HCT116 (cell line): ENCODE measurements around the gene SOBP. TPM values are rescaled to one million over a fixed set of nuclear protein-coding genes. Genes with fewer than 3 reads are reported as not detected.

Experiments
- ATAC-seq: fragments of 200-7000 bp; cut with Tn5 transposase; 2 replicates; pipeline ENCODE4 v1.9.1; 2020; ENCODE audit warnings: mild to moderate bottlenecking, moderate library complexity
- BruUV-seq: library from RNA; stranded (reverse); fragments of 400-500 nt; replicated peaks from 2 replicates; lab custom pipeline; 2021; lab: Mats Ljungman, UMichigan
- CTCF ChIA-PET: fragments of 300-600 bp; sonication (Branson Sonifier 250); formaldehyde crosslinking; loops from one replicate; lab custom pipeline; 2021; ENCODE audit warnings: antibody characterized with exemption; lab: Charles Lee
- POLR2A ChIA-PET: fragments of 300-600, 350-600 bp; sonication (Branson Sonifier 250); formaldehyde crosslinking; loops from one replicate; lab custom pipeline; 2021; ENCODE audit warnings: antibody characterized with exemption; lab: Charles Lee
- RAD21 ChIA-PET, 2 experiments: fragments of 300-600 bp; sonication (Branson Sonifier 250); formaldehyde crosslinking; loops; one replicate each; lab custom pipeline; 2023; ENCODE audit warnings: low total read pairs in 2 of 2; ENCODE audit not compliant: uncharacterized antibody in 2 of 2, unreplicated experiment in 2 of 2, low non-redundant PET in 1 of 2; lab: Charles Lee
- DNase-seq: peaks from one replicate; pipeline ENCODE4 v3.0.0-alpha.2; 2010; ENCODE audit warnings: low read depth, low spot score
- H2AFZ ChIP-seq: fragments of 200-600 bp; shearing (Covaris generic), sonication (generic); 2 replicates; pipeline ENCODE4 v1.6.1; 2017; ENCODE audit warnings: low read depth, mixed run types, mixed read lengths, antibody characterized with exemption, low read length; ENCODE audit not compliant: poor library complexity, severe bottlenecking
- H3K27ac ChIP-seq: 2 replicates; pipeline ENCODE4 v1.5.1; 2012; ENCODE audit warnings: low read depth, low read length
- H3K27me3 ChIP-seq: fragments of 200-600 bp; sonication (generic); 2 replicates; pipeline ENCODE4 v1.6.1; 2016; ENCODE audit warnings: mixed run types, low read length, mixed read lengths; ENCODE audit not compliant: insufficient read depth
- H3K36me3 ChIP-seq, 2 experiments: fragments of 200-500 bp in 1 of 2; fragments of 200-600 bp in 1 of 2; sonication (Bioruptor generic) in 1 of 2; sonication (generic) in 1 of 2; 2 replicates each; pipeline versions ENCODE4 v1.5.1 to v1.6.1; 2014 to 2016; ENCODE audit warnings: low read length in 2 of 2, inconsistent platforms in 1 of 2, mixed read lengths in 1 of 2, mixed run types in 1 of 2; ENCODE audit not compliant: insufficient read depth in 2 of 2, control insufficient read depth in 1 of 2
- H3K4me1 ChIP-seq, 2 experiments: fragments of 200-600 bp in 1 of 2; sonication (generic) in 1 of 2; 2 replicates each; pipeline versions ENCODE4 v1.5.1 to v1.6.1; 2012 to 2017; ENCODE audit warnings: low read length in 2 of 2, inconsistent platforms in 1 of 2, mild to moderate bottlenecking in 1 of 2, mixed read lengths in 1 of 2, mixed run types in 1 of 2, moderate library complexity in 1 of 2; ENCODE audit not compliant: insufficient read depth in 2 of 2, control insufficient read depth in 1 of 2
- H3K4me2 ChIP-seq: fragments of 200-600 bp; sonication (generic); 2 replicates; pipeline ENCODE4 v1.6.1; 2017; ENCODE audit warnings: mixed run types, low read length, mixed read lengths
- H3K4me3 ChIP-seq, 2 experiments: fragments of 200-600 bp in 1 of 2; sonication (generic) in 1 of 2; replicated peaks in 1 of 2; 2 replicates each; pipeline ENCODE4 v1.5.1; 2011 to 2016; ENCODE audit warnings: low read length in 2 of 2, control low read depth in 1 of 2, low read depth in 1 of 2, mild to moderate bottlenecking in 1 of 2, mixed read lengths in 1 of 2, mixed run types in 1 of 2
- H3K79me2 ChIP-seq: fragments of 200-600 bp; sonication (generic); 2 replicates; pipeline ENCODE4 v1.6.1; 2017; ENCODE audit warnings: mild to moderate bottlenecking, mixed run types, low read length, moderate library complexity, mixed read lengths; ENCODE audit not compliant: insufficient read depth
- H3K9ac ChIP-seq: fragments of 200-600 bp; sonication (generic); 2 replicates; pipeline ENCODE4 v1.6.1; 2016; ENCODE audit warnings: low read length, mixed read lengths
- H3K9me2 ChIP-seq: fragments of 200-600 bp; sonication (generic), shearing (Covaris generic); 2 replicates; pipeline ENCODE4 v1.6.1; 2017; ENCODE audit warnings: mixed run types, mild to moderate bottlenecking, moderate library complexity; ENCODE audit not compliant: insufficient read depth
- H3K9me3 ChIP-seq, 2 experiments: fragments of 200-500 bp in 1 of 2; fragments of 200-600 bp in 1 of 2; sonication (Bioruptor generic) in 1 of 2; sonication (generic) in 1 of 2; 2 replicates each; pipeline ENCODE4 v1.6.1; 2014 to 2017; ENCODE audit warnings: low read length in 2 of 2, mixed read lengths in 2 of 2, inconsistent platforms in 1 of 2, low read depth in 1 of 2, mild to moderate bottlenecking in 1 of 2, mixed run types in 1 of 2, moderate library complexity in 1 of 2; ENCODE audit not compliant: control insufficient read depth in 1 of 2, insufficient read depth in 1 of 2
- H4K20me1 ChIP-seq: fragments of 200-600 bp; sonication (generic), shearing (Covaris generic); 2 replicates; pipeline ENCODE4 v1.6.1; 2017; ENCODE audit warnings: mixed run types, mild to moderate bottlenecking, moderate library complexity; ENCODE audit not compliant: insufficient read depth
- CBX3 ChIP-seq: IDR thresholded peaks from 2 replicates; pipeline ENCODE4 v1.6.1; 2012; ENCODE audit warnings: low read depth
- CEBPB ChIP-seq: IDR thresholded peaks from 2 replicates; pipeline ENCODE4 v1.6.1; 2012; ENCODE audit warnings: low read depth
- CTCF ChIP-seq, 3 experiments: fragments of 200-600 bp in 1 of 3; sonication (generic) in 1 of 3; IDR thresholded peaks in 2 of 3; conservative IDR thresholded peaks in 1 of 3; 2 replicates each; pipeline ENCODE4 v1.5.1; 2012 to 2017; ENCODE audit warnings: low read depth in 2 of 3, low read length in 2 of 3, antibody characterized with exemption in 1 of 3, borderline replicate concordance in 1 of 3, control low read depth in 1 of 3, mild to moderate bottlenecking in 1 of 3, mixed read lengths in 1 of 3, mixed run types in 1 of 3, moderate library complexity in 1 of 3; ENCODE audit not compliant: insufficient read depth in 1 of 3
- EGR1 ChIP-seq: IDR thresholded peaks from 2 replicates; pipeline ENCODE4 v1.6.1; 2012; ENCODE audit warnings: low read depth
- EZH2 ChIP-seq: fragments of 200-600 bp; sonication (generic); IDR thresholded peaks from 2 replicates; pipeline ENCODE4 v1.6.1; 2017; ENCODE audit warnings: antibody characterized with exemption, mixed run types
- MAX ChIP-seq: IDR thresholded peaks from 2 replicates; pipeline ENCODE4 v1.6.1; 2012
- SRF ChIP-seq: IDR thresholded peaks from 2 replicates; pipeline ENCODE4 v1.6.1; 2012; ENCODE audit warnings: low read depth
- YY1 ChIP-seq: IDR thresholded peaks from 2 replicates; pipeline ENCODE4 v1.6.1; 2011; ENCODE audit warnings: low read length, low read depth, moderate library complexity, mild to moderate bottlenecking; ENCODE audit not compliant: insufficient replicate concordance; ENCODE audit errors: extremely low read depth
- ZNF274 ChIP-seq: fragments of 200-500 bp; sonication (Bioruptor generic); IDR thresholded peaks from 2 replicates; pipeline ENCODE4 v1.6.1; 2014; ENCODE audit warnings: mild to moderate bottlenecking, low read depth, low read length, inconsistent platforms
- intact Hi-C: fragments of 100-400 bp; cut with micrococcal nuclease; formaldehyde crosslinking; loops from 2 replicates; pipeline ENCODE4 v1.10.0; 2022
- total RNA-seq: library from RNA; stranded (reverse); gene quantifications from one replicate; pipeline ENCODE4 v1.2.1, GENCODE V29; 2021; ENCODE audit not compliant: unreplicated experiment

SOBP gene
- total RNA-seq, 1 experiment from 2014 or later: 2.6 TPM

- no peak for DNase-seq
- Histone ChIP-seq H3K9me3 (no peaks in the 10 kb centered on the region), H3K27ac (no peak overlapping the region), H3K9ac (no peak overlapping the region), H3K4me2 (no peak overlapping the region), H2AFZ (no peak overlapping the region), H3K27me3 (no peaks in the 10 kb centered on the region), H3K79me2 (no peaks in the 10 kb centered on the region), H3K9me2 (no peaks in the 10 kb centered on the region), H3K36me3 (no peaks in the 10 kb centered on the region), H3K4me1 (peaks cover 0 to 13% of the 10 kb centered on the region in 2 experiments; a peak in 2 of 4 replicates), H3K4me3 (no peak overlapping the region), H4K20me1 (no peaks in the 10 kb centered on the region)
- ChIA-PET CTCF (interaction anchor here (0.5 to 1.0 kb wide), 2 partner anchors 404 to 472 kb away, joined by 3 read pairs; no protein-coding TSS in a partner anchor), RAD21 (no interaction called here), POLR2A (no interaction called here)
- intact Hi-C loops: loop anchor here (5.0 kb wide), 2 partner anchors 341 to 481 kb away; no protein-coding TSS in a partner anchor
- no peak for ATAC-seq
- BruUV-seq: no TSS peak
- TF ChIP-seq YY1: no peak
- no peak for TF ChIP-seq ZNF274
- TF ChIP-seq EGR1: no peak
- TF ChIP-seq MAX: no peak
- TF ChIP-seq CEBPB: no peak
- no peak for TF ChIP-seq EZH2
- TF ChIP-seq CBX3: no peak
- no peak for TF ChIP-seq SRF
- no peak for TF ChIP-seq CTCF (IDR thresholded peaks at IDR 0.05 in 2 of 3, conservative IDR thresholded peaks at IDR 0.05 in 1 of 3; ENCODE audit: borderline replicate concordance in 1 of 3, insufficient read depth in 1 of 3, low read depth in 2 of 3, low read length in 2 of 3)
These were observed 168.0 kb downstream of the SOBP start for GRCh38 chr6:107657755-107658461.
